Measurements from ENCODE around the gene WDFY4.

DNA sequence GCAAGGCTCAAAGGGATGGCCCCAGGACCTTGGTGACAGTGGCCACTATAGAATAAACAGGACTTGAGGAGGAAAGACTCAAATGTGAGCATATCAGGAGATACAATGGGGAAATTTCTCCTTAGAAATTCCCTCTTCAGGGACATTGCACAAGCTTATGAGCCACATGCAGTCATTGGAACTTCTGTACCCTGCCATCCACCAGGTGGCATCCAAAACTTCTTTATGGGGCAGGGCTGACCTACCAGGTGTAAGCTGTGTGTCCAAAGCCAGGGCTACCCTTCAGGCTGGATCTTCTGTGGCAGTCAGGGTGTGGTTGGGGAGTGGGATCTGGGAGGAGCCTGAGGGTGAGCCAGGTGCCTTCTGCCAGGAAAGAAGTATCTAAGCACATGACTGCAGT is 291.5 kb downstream of the WDFY4 start:
- TF ChIP-seq, protein P1, sequence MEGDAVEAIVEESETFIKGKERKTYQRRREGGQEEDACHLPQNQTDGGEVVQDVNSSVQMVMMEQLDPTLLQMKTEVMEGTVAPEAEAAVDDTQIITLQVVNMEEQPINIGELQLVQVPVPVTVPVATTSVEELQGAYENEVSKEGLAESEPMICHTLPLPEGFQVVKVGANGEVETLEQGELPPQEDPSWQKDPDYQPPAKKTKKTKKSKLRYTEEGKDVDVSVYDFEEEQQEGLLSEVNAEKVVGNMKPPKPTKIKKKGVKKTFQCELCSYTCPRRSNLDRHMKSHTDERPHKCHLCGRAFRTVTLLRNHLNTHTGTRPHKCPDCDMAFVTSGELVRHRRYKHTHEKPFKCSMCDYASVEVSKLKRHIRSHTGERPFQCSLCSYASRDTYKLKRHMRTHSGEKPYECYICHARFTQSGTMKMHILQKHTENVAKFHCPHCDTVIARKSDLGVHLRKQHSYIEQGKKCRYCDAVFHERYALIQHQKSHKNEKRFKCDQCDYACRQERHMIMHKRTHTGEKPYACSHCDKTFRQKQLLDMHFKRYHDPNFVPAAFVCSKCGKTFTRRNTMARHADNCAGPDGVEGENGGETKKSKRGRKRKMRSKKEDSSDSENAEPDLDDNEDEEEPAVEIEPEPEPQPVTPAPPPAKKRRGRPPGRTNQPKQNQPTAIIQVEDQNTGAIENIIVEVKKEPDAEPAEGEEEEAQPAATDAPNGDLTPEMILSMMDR (conservative IDR thresholded peaks at IDR 0.05; ENCODE audit: low read length): peak; percentile 61
- no peak for TF ChIP-seq EZH2phosphoT487 (IDR thresholded peaks at IDR 0.05; ENCODE audit: borderline replicate concordance)
